GM21447 (cell line): ENCODE measurements around the gene TMEM45A.
"Not testable (repeated sequence)": the region's sequence is repeated elsewhere in the genome, so short reads cannot be mapped to it uniquely, and the experiment has no call there.

Source experiments
- ATAC-seq: cut with Tn5 transposase; IDR thresholded peaks from one replicate; pipeline ENCODE4 v1.9.1; 2021; ENCODE audit not compliant: unreplicated experiment

Gene TMEM45A

GRCh38 chr3:100531093-100531492 is 38.7 kb downstream of the TMEM45A start:
- ATAC-seq, result no peak

DNA sequence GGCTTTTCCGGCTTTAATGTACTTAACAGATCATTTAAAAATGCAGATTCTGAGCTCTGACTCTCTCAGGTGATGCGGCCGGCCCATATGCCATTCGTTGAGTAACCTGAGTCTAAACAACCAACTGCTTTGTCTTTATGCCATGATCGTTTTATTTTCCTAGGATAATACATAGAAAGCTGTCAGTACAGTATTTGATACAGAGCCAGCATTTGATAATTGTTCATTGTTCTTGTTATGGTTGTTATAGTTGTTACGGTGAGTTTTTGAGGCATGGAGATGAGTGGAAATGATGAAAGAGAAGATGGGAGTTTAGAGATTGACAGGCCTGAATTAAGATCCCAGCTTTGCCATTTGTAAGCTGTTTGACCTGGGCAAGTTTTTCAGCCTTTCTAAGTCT is 40.0 kb downstream of the TMEM45A start:
- no peak for ATAC-seq

DNA sequence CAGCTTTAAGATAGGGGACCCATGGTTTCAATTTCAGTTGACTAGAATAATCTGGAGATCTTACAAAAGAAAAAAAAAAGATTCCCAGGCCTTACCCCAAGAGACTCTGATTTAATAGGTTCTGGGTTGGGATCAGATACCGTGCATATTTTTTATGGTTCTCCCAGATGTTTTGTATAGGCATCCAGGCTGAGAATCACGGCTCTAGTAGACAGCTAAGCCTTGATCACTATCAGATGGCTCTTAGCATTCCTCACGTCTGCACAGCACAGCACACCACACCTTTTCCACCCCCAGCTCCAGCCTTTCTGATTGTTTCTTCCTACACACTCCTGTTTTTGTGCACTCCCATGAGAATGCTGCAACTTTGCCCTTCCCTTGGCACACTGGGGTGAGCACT is 40.8 kb downstream of the TMEM45A start:
- ATAC-seq, result no peak

GRCh38 chr3:100535610-100535943 is 43.2 kb downstream of the TMEM45A start:
- ATAC-seq, result no peak

DNA sequence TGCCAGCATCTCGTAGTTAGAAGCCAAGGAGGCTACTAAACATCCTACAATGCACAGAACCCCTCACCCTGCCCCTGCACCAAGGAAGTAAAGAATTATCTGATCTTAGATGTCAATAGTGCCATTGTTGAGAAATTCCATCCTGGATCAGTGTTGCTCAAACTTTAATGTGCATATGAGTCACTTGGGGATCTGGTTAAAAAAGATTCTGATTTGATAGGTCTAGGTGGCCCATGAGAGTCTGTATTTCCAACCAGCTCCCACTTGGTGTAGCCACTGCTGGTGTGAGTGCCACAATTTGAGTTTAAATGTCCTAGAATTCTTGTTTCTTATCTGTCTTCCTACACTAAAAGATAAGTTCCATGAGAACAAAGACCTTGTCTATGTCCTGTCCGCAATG is 43.7 kb downstream of the TMEM45A start:
- no peak for ATAC-seq

GRCh38 chr3:100537646-100538338 is 45.4 kb downstream of the TMEM45A start:
- ATAC-seq, result no peak

GRCh38 chr3:100538339-100538706 is 45.9 kb downstream of the TMEM45A start:
- no peak for ATAC-seq

DNA sequence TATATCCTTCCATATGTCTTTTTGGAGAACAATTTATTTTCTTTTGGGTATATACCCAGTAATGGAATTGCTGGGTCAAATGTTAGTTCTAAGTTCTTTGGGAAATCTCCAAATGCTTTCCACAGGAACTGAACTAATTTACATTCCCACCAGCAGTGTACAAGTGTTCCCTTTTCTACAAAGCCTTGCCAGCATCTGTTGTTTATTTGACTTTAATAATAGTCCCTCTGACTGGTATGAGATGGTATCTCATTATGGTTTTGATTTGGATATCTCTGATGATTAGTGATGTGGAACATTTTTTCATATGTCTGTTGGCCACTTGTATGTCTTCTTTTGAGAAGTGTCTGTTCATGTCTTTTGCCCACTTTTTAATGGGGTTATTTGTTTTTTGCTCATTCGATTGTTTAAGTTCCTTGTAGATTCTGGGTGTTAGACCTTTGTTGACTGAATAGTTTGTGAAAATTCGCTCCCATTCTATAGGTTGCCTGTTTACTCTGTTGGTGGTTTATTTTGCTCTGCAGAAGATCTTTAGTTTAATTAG is 48.4 kb downstream of the TMEM45A start:
- ATAC-seq, result no peak

DNA sequence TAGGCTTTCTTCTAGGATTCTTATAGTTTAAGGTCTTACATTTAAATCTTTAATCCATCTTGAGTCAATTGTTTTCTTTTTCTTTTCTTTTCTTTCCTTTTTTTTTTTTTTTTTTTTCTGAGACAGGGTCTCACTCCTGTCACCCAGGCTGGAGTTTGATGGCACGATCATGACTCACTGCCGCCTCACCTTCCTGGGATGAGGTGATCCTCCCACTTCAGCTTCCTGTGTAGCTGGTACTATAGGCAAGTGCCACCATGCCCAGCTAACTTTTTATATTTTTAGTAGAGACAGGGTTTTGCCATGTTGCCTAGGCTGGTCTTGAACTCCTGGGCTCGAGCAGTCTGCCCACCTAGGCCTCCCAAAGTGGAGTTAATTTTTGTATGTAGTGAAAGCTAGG is 49.0 kb downstream of the TMEM45A start:
- not testable (repeated sequence) for ATAC-seq

- ATAC-seq, result no peak
These were observed 53.0 kb downstream of the TMEM45A start for GRCh38 chr3:100545371-100545770.

GRCh38 chr3:100546020-100546744 is 53.8 kb downstream of the TMEM45A start:
- no peak for ATAC-seq

GRCh38 chr3:100548053-100548452 is 55.6 kb downstream of the TMEM45A start:
- no peak for ATAC-seq

DNA sequence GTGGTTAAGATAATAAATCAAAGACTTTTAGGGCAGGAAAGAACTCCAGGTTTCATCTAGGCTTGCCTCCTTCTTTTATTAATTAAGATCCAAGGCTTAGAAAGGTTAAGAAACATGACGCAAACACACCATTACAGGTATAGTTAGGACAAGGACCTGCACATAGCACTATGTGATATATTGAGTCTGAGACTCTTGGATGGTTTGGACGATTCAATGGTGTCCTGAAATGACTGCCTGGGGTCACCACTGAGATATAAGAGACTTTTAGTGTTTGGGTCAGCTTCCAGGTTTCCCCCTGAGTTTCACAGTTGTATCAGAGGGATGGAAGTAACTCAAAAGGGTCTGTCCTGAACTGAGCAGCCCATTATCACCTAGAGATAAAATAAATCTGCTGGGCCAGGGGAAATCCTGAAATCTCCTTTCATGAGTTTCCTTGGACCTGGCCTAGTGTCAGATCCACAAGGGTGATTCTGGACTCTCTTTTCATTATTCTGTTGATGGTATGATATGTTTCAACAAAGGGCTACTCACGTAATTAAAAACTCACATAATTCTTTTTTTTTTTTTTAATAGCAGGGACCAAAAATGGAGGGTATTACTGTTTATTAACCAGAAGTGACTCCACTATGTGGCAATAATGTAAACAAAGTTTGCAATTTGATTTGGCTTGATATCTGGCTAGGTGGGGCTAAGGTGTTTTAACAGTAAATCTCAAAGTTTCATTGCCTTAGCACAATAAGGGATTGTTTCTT is 61.4 kb downstream of the TMEM45A start:
- ATAC-seq, result no peak

GRCh38 chr3:100554373-100554676 is 61.9 kb downstream of the TMEM45A start:
- no peak for ATAC-seq

- ATAC-seq, result no peak
These were observed 64.4 kb downstream of the TMEM45A start for GRCh38 chr3:100556673-100557310.

DNA sequence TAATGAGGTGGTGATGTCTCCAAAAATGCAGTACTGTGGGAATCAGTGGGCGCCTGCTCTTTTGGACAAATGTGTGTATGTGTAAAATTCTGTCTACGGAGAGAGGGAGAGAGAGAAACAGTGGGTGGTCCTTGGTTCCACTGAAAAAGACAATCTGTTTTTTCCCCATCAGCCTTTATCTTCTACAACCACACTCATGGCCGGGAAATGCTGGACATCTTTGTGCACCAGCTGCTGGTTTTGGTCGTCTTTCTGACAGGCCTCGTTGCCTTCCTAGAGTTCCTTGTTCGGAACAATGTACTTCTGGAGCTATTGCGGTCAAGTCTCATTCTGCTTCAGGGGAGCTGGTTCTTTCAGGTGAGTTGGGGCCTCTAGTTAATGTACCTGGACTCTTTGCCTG is 65.8 kb downstream of the TMEM45A start:
- ATAC-seq, result no peak

GRCh38 chr3:100560426-100560825 is 68.0 kb downstream of the TMEM45A start:
- no peak for ATAC-seq

- no peak for ATAC-seq
These were observed 69.2 kb downstream of the TMEM45A start for GRCh38 chr3:100561459-100562158.

DNA sequence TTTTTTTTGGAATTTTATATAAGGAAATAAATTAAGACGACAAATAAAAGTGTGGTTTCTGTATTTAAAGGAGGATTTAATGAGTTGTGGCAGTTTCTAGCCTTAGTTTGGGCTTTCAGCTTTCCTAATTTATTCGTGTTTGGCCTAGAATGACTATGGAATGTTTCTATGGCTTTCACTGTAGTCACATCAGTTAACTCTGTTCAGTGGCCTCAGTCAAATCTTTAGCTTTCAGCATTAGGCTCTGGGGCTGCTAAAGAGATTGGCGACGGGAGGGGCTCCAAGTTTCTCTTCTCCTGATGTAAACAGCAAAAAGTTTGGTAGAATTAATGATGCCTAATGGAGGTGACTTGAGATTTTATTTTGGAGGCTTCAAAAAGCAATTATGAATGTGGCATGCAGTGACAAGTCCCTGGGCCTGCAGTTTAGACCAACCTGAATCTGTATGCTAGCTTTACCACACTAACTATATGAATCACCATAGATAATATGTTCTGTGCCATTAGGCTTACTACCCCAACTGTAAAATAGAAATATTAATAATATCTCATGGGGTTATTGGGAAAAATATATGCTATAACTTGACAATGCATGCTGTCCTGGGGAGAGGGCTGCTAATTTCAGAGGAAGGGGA is 69.9 kb downstream of the TMEM45A start:
- ATAC-seq, result no peak

- ATAC-seq, result no peak
These were observed 70.8 kb downstream of the TMEM45A start for GRCh38 chr3:100563228-100563627.
